Activated naive CD4-positive, alpha-beta T cell treated with Interleukin-2 at 50 U/mL for 16 hours (primary cell): ENCODE results near the gene GINS1.
"Not testable (repeated sequence)": the region's sequence is repeated elsewhere in the genome, so short reads cannot be mapped to it uniquely, and the experiment has no call there.

Experiments used
- DNase-seq: peaks from one replicate; pipeline ENCODE4 v3.0.0-alpha.2; 2020

Gene GINS1

DNA sequence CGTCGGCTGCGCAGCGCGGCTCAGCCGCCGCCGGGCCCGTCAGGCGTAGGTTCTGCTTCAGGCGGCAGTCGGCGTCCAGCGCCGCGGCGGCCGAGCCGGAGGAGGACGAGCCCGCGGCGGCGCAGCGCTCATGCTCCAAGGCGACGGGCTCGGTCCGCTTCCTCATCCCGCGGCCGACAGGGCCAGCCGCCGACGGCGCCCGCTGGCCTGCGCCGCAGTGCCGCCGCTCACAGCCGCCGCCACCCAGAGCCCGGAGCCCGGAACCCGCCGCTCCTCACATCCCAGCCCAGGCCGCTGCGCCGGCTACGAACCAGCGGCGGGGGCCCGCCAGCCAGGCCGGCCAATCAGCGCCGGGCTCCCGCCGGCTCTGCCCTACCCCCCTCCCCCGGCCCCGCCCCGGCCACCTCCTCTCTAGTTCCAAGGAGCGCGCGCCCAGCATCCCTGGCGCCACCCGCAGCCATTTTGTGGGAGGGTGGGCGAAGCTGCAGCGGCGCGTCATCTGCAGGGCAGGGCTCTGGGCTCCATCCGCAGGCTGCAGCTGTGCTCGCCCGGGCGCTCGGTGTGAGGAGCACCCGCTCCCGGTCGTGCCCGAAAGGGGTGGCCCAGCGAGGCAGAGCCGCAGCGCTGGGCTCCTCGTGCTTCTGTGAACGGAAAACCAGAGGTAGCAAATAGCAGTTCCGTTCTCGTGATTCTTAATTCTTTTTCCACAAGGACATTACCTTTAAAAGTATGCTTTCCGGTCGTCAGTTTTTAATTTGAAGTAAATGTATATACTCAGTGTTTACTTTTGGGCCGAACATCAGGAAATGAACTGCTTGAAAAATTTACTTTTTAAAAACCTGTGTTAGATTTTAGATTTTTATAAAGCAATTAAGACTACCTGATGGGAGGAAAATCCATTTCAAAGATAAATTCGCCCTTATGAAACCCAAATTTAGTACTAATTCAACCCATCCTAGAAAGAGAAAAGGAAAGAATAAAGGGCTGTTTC is 16.6 kb upstream of the GINS1 start, which contains the start of gene ABHD12:
Gene ABHD12, minus strand, starts transcription at position 298 of the 991 bp plus-strand sequence. Its CDS starts 132 bp downstream, at position 166.
- DNase-seq: peak; percentile 95

DNA sequence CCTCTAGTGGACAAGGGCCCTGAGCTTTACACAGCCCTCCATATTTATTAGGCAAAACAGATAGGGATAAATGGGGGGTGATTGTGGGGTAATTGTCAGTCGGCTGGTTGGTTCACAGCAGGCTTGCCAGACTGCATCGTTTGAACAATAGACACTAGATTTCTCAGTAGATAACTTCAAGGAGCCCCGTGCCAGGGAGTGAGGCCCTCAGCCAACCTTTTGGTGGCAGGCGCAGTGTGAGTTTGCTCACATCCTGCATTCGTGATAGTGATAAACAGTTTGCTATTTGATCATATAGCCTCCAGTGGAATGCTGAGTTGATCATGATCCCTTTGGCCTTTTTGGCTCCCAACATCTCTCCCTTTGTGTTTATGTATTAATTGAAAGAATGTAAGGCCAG is 13.2 kb upstream of the GINS1 start:
- no peak for DNase-seq

DNA sequence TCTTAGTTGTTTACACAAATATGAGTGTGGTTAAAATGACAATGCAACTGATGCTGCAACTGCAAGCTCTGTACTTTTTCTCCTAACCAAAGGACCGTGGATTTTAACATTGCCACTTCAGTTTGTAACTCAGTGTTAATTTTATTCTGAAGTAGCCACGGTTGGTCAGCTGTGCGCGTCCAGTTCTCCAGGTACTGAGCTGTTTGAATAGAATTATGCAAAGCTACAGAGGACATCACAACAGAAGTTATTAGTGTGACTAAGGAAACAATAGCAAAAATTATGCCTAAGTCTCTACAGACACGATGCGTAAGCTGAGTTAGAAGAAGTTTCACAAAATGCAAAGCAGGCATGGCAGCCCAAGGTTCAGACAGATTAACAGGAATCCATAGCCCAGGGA is 12.5 kb upstream of the GINS1 start:
- no peak for DNase-seq

DNA sequence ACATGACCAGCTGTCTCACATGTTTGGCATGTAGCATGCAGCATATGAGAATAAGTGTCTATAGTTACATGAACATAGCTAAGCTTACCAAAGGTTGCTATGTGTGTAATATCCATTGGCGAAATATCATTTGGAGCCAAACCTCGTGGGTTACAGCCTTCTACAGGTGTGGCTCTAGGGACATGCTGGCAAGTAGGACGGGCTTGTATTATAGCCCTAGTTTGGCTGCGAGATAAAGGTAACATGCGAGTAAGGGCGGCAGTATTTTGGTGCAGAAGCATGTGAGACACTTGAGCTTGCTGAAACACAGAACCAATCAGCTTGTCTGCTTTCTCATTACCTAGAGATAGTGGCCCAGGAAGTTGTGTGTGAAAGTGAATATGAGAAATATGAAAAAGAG is 10.4 kb upstream of the GINS1 start:
- no peak for DNase-seq

DNA sequence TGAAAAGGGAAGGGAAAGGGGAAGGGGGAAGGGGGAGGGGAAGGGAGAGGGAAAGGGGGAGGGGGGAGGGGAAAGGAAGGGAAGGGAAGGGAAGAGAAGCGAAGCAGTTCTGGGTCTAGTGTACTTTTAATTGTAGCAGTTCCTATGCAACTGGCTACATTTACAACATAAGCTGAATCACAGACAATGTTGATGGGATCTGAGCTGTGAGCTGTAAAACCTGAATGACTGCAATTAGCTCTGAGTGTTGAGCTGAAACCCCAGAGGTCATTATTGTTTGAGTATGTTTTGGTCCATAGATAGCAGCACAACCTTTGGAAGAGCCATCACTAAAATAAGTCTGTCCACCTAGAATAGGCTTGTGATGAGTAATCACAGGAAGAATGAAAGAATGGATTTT is 9.7 kb upstream of the GINS1 start:
- no peak for DNase-seq

DNA sequence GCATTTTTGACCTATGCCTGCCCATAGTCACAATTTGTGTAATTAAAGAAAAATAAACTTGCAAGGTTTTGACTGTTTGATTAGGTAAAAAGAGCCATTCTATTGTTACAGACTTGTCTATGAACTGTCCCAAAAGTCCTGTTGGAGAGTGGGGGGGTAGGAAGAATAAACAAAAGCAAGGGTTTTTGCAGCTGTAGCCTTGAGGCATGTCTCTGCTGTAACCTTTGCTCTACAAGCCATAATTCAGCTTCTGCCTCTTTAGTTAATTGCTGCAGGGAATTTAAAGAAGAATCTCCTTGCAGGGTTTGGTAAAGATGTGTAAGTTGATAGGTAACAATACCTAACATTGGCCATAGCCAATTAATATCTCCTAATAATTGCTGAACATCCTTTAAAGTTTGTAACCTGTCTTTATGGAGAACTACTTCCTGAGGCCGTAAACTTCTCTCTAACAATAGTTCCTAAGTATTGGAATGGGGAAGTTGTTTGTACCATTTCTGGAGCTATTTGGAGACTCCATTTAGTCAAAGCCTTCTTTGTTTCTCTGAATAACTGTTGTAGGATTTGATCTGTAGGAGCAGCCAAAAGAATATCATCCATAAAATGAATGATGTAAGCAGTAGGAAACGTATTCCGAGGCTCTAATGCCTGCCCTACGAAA is 9.0 kb upstream of the GINS1 start:
- DNase-seq: no peak

DNA sequence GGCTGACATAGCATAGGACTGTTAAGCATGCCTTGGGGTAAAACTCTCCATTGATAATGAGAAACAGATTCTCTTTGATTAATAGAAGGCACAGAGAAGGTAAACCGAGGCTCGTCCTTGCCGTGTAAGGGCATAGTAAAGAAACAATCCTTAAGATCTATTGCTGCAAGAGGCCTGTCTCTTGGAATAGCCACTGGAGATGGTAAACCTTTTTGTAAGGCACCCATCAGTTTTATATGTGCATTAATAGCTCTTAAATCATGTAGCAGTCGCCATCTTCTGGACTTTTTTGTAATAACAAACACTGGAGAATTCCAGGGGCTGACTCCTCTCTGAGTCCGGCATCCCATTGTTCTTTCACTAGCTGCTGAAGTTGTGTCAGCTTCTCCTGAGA is 8.4 kb upstream of the GINS1 start:
- peak; percentile 14 for DNase-seq

DNA sequence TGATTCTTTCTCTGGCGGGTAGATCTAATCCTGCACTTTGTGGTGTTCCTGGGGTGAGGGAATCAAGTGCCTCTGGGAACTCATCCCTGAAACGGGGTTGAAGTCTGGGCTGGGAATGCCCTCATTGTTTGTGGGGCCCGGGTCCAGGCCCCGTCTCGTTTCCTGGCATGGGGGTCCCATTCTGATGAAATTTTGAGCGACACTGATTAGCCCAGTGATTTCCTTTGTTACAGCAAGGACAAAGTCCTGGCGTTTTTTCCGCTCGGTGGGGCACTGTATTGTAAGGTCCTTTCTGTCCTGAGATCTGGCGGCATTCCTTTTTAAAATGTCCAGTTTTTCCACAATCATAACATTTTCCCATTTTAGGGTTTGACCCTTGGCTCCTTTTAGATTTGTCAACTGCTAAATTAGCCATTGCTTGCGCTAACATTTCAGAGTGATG is 7.2 kb upstream of the GINS1 start:
- not testable (repeated sequence) for DNase-seq

DNA sequence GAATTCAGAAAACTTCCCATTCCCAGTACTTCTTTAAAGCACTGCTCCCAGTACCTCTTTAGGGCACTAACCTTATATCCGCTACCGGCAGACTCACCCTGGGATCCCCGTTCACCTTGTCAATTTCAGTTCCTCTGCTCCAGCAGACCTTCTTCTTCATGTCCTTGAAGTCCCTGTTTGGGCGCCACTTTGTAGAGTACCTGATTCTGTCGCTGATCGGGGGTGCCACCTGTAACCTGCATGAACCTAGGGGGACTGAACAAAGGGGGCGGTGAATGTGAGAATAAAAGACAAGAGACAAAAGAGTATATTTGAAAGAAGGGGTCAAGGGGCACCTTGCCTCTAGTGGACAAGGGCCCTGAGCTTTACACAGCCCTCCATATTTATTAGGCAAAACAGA is 4.9 kb upstream of the GINS1 start:
- no peak for DNase-seq

DNA sequence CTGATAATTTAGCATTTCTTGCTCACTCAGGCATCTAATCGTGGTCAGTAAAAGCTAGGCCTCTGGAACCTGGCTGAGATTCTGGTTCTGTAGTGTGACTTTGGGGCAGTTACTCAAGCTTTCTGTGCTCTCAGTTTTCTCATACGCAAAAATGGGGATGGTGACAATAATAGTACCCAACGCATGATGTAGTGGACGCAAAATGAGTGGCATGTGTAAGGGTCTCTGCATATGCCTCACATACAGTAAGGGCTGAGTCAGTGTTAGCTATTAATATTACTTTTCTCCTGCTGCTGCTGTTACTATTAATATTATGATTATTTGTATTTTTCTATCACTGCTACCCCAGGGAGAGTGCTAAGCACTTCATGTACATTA is 686 bp downstream of the GINS1 start:
- no peak for DNase-seq

DNA sequence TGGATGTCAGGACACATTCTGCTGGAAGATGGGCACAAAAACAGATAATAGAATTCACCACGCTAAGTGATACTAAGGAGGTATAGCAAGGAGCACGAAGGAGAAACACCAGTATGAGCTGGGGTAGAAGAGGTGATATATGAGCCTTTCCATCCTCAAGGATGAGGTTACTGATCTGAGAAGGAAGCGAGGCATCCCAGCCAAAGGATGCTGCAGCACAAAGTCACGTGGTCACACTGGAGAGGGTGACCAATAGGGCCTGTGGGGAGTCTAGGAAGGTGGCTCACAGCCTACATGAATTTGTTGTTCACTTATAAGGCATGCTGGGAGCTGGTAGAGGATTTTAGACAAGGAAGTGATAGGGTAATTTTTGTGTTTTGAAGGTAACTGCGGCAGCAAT is 1.4 kb downstream of the GINS1 start:
- no peak for DNase-seq

DNA sequence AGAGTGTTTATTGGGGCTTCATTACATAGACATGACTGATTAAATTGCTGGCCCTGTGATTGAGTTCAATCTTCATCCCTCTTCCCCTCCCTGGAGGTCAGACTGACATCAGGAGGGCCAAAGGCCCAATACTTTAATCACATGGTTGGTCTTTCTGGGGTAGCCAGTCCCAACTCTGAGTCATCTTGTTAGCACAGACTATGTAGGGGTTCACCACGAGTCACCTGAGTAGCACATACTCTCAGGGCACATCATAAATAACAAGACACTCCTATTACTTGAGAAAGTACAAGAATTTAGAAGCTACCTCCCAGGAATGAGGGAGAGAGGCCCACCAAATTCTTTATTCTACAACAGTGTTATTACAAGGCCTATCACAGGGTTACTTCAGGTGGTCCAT is 11.3 kb downstream of the GINS1 start:
- no peak for DNase-seq

DNA sequence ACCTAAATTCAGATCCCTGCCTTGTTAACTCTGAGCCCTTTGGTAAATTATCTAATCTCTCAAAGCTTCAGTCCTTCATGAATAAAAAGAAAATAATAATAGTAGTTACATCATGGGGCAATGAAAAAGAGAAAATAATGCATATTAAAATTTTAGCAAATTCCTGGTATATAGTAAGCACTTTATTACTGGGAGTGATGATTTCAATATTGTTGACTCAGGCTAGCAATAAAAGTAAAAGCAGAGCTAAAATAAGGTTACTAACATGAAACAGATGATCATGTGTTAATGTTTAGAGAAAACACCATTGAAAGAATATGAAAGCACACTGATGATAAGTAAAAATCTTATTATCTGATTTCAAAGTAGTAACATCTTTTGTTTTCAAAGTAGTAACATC is 13.6 kb downstream of the GINS1 start:
- no peak for DNase-seq

DNA sequence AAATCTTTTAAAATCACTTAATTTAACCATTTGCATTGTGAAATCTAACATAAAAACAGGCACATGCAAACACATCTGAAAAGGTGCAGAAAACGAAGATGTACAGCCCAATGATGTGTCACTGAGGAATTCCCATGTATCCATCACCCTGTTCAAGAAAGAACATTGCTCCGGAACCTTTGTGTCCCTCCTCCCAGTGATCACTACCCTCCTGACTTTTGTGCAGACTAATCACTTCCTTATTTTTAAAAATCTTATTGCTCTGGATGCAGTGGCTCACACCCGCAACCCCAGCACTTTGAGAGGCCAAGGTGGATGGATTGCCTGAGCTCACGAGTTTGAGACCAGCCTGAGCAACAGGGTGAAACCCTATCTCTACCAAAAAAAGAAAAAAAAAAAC is 14.6 kb downstream of the GINS1 start:
- DNase-seq: no peak

DNA sequence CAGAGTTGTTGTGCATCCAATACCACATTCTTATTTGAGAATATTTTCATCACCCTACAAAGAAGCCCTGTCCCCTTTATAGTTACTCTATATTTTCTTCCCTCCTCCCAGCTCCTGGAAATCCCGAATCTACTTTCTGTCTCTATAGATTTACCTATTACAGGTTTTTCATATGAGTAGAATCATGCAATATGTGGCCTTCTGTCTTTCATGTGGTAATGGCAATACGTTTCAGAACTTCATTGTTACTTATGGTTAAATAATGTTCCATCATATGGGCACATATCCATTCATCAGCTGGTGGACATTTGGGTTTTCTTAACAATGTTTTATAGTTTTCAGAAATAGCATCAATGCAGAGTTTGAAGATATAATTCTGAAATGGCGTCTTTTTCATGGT is 17.1 kb downstream of the GINS1 start:
- no peak for DNase-seq

DNA sequence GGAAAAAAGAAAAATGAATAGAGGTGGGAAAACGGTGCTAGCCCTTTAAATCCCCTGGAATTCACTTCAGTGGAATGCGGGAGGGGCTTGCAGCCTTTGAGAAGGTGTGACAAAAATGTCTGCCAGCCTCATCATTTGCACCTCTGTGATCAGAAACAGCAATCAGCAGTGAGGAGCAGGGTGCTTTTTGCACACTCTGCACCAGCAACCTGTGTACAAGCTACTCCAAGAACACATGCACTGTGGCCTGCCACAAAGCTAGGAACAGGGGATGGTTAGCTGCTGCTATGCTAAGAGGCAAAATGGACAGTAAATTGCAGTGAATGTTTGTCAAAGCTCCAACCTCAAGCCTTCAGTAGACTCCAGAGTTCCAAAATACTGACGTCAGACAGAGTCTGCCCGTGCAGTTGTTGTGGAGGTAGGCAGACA is 29.7 kb downstream of the GINS1 start:
- no peak for DNase-seq

DNA sequence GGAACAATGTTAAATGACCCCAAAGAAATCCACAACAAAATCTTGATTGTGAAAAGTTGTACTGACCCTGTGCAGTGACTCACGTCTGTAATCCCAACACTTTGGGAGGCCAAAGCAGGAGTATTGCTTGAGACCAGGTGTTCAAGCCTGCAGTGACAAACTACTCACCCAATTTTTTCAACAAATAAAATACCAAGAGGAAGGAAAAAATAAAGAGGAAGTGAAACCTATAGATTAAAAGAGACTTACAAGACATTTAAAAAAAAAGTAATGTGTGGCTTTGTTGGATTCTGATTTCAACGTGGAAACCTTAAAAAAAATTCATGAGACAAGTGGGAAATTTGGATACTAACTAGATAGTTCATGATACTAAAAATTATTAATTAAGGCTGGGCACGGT is 31.9 kb downstream of the GINS1 start:
- no peak for DNase-seq

DNA sequence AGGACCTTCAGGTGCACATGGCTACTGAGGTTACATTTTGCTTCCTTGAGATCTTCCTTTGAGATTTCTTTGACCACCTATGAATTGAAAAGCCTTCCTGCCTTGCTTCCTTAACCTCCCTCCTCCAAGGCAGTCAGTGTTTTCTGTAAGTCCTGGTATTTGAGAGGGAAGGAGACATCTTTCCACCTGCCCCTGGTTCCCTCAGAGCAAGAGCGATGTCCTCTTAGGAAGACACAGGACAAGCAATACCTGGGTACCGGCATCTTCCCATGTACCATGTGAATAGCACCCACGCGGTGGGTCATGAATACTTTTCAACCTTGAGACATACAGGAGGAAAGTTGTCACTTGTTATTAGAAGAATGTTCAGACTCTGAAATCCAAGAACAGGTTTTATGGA is 37.1 kb downstream of the GINS1 start:
- no peak for DNase-seq

DNA sequence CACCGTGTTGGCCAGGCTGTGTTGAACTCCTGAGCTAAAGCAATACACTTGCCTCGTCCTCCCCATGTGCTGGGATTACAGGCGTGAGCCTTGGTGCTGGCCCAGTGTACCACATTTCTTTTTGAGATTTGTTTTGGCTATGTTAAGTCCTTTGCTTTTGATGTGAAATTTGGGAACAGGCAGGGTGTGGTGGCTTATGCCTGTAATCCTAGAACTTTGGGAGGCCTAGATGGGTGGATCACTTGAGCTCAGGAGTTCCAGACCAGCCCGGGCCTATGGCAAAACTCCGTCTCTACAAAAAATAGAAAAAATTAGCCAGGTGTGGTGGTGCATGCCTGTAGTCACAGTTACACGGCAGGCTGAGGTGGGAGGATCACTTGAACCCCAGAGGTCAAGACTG is 40.2 kb downstream of the GINS1 start:
- DNase-seq: no peak

DNA sequence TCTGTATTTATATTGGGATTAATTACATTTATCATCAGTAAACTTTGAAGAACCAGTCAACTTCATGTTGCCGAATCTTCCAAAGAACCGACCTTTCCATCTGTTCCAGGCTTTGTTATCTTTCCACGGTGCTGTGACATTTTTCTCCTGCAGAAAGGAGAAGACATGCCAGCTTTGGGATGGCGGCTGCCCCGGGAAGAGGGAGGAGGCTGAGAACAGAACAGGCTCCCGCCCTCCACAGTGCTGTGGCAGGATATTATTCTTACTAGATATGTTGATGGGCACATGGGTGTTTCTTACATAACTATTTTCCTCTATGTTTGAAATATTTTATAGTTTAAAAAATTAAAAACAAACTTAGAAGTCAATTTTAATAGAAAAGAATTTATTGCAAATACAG is 44.9 kb downstream of the GINS1 start:
- no peak for DNase-seq

DNA sequence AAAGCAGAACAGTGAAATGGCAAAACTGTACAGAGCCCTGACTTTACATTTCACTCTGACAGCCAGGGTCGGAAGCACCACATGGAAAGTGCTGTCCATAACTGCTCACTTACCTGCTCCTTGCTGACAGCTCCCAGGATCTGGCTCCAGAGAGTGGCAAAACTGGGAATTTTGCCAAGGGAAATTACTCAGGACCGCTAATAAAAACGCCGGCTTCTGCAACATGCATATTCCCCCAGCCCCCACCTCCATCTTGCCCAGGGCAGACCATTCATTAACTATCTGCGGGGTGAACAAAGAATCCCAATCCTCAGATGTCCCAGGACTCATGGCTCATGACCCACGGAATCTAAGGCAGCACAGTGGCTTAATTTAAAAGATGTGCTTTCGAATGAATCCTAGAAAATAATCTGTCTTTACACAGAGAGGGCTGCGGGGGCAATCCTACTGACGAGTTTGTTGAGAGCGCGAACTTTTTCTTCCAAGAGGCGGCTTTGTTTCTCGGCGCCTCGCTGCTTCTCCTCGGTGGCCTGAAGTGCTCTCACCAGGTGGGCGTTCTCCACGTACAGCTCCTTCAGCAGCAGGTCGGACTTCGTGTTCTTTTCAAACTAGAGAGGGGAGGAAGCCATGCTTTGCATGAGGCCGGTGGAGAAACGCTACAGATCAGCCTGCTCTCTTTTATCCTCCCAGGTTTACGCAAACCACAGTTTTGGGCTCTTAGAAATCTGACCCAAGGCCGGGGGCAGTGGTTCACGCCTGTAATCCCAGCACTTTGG is 45.8 kb downstream of the GINS1 start:
- DNase-seq: no peak

DNA sequence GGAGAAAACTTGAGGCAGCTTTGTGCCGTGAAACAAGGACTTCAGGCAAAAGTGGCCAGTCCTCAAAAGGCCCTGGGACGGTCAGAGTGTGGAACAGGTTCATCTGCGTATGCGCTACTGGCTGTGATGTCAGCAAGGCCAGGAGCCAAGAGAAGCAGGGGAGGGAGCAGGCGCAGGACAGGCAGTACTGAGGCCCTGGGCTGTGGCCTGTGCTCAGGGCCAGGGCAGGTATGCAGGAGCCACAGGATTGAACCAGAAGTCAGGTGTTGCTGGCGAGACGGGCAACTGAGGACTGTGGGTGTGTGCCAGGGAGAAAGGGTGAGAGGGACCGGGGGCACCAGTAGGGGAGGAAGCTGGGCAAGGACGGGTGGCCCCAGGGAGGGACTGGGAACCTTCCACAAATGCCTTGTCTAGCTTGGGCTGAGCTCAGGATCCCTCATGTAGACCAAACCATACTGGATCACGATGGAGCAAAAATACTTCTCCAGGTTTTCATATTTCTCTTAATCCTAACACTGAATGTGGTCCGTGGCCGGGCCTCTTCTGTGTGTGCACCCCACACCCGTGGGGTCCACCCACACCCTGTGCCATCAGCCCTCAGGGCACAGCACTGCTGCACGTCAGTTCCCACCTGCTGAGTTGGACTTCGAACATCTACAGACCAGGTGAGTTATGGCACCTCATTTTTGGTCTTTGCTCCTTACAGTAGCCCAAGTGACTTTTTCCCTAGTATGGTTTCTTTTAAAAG is 46.9 kb downstream of the GINS1 start:
- DNase-seq: no peak
